Sigmoid colon (tissue), 3 donors: ENCODE measurements around the gene MEIS1.
A peak's percentile ranks its signal among the peaks of the same experiment; 100 is the strongest.

ENCODE experiments used
- POLR2A ChIP-seq, 2 donors: fragments of 450-650 bp; IDR thresholded peaks; one replicate each; pipeline ENCODE4 v1.6.1; 2016; ENCODE audit warnings: antibody characterized with exemption in 2 of 2, mild to moderate bottlenecking in 2 of 2, moderate library complexity in 2 of 2
- TF ChIP-seq, protein P1 (sequence below), 4 experiments: fragments of 450-650 bp in 3 of 4; fragments of 200-600 bp in 1 of 4; IDR thresholded peaks; one replicate each; pipeline ENCODE4 v1.5.1; 2016 to 2019; ENCODE audit warnings: antibody characterized with exemption in 4 of 4, mild to moderate bottlenecking in 3 of 4, moderate library complexity in 2 of 4

DNA sequence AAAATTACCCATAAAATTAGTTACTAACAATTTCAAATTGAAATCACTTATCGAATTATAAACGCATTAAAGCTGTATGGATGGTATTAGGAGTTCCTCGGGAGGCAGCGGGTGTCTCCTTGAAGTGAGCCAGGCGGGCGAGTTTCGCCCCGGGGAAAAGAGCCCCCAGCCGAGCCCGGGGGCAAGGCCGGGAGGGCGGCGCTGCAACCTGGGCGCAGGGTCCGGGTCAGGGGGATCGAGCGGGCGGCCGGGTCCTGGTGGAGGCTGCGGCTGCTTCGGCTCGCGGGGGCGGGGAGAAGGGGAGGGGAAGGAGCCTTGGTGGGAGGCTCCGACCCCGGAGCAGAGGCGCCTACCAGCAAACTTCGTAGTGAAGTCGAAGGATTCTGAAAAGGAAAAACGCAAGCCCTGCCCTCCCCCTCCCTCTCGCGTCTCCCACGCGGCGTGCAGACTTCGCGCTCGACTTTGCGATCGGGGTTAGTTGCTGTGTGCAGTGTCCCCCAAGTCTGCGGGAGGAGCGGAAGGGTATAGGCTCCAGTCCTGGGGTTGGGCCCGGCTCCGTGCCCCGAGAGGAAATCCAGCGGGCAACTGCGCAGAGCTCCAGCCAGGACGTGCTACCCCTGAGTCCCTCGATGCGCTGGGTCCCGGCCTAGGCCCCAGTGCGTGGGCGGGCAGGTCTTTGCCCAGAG is 140.8 kb downstream of the MEIS1 start:
- TF ChIP-seq, protein P1, sequence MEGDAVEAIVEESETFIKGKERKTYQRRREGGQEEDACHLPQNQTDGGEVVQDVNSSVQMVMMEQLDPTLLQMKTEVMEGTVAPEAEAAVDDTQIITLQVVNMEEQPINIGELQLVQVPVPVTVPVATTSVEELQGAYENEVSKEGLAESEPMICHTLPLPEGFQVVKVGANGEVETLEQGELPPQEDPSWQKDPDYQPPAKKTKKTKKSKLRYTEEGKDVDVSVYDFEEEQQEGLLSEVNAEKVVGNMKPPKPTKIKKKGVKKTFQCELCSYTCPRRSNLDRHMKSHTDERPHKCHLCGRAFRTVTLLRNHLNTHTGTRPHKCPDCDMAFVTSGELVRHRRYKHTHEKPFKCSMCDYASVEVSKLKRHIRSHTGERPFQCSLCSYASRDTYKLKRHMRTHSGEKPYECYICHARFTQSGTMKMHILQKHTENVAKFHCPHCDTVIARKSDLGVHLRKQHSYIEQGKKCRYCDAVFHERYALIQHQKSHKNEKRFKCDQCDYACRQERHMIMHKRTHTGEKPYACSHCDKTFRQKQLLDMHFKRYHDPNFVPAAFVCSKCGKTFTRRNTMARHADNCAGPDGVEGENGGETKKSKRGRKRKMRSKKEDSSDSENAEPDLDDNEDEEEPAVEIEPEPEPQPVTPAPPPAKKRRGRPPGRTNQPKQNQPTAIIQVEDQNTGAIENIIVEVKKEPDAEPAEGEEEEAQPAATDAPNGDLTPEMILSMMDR (IDR thresholded peaks at IDR 0.05): no peak
- peak in 1 of 2 donors; percentile 40 for TF ChIP-seq POLR2A (IDR thresholded peaks at IDR 0.05)
